Measurements from ENCODE around the gene GPC6.

DNA sequence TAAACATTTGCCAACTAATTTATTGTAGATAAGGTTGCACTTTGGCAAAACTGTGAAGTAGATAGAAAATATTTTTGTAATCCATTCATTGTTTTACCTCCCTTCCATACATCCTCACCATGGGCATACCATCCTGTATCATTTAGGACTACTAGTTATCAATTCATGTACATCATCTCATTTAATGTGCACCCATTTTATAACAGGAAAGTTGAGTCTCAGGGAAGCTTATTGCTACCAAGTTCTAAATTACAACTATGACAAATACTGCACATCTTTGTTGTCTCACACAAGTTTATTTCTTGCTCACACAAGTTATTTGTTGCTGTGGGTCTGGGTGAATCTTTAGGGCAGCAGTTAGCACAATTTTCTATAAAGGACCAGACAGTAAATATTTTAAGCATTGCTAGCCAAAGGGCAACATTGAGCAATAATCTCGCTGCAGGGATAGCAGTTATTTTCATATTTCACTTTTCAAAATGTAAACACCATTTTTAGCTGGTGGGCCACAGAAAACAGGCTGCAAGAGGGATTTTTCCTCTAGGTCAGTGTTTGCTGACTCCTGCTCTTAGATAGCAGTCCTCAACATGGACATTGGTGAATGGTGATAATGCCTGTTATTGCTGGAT lies 276.5 kb downstream of the GPC6 start:
- TF ChIP-seq, protein P1, sequence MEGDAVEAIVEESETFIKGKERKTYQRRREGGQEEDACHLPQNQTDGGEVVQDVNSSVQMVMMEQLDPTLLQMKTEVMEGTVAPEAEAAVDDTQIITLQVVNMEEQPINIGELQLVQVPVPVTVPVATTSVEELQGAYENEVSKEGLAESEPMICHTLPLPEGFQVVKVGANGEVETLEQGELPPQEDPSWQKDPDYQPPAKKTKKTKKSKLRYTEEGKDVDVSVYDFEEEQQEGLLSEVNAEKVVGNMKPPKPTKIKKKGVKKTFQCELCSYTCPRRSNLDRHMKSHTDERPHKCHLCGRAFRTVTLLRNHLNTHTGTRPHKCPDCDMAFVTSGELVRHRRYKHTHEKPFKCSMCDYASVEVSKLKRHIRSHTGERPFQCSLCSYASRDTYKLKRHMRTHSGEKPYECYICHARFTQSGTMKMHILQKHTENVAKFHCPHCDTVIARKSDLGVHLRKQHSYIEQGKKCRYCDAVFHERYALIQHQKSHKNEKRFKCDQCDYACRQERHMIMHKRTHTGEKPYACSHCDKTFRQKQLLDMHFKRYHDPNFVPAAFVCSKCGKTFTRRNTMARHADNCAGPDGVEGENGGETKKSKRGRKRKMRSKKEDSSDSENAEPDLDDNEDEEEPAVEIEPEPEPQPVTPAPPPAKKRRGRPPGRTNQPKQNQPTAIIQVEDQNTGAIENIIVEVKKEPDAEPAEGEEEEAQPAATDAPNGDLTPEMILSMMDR (IDR thresholded peaks at IDR 0.05): no peak
- TF ChIP-seq POLR2AphosphoS5 (IDR thresholded peaks at IDR 0.05) (no peak), POLR2A (IDR thresholded peaks at IDR 0.05) (no peak)
